Activated CD4-positive, alpha-beta T cell treated with anti-CD3 and anti-CD28 coated beads, Interleukin-2, amount 10 ng/mL, durations not matched to agents 7 days and 5 days (primary cell): Measurements from ENCODE around the gene ORC3. TPM values are rescaled to one million over a fixed set of nuclear protein-coding genes. Genes with fewer than 3 reads are reported as not detected.

Experiments
- CTCF ChIA-PET: fragments of 350-600 bp; sonication (Branson Sonifier 250); formaldehyde crosslinking; loops from one replicate; lab custom pipeline; 2021; ENCODE audit warnings: antibody characterized with exemption; lab: Charles Lee
- POLR2A ChIA-PET: fragments of 350-600 bp; sonication (Branson Sonifier 250); formaldehyde crosslinking; loops from one replicate; lab custom pipeline; 2021; ENCODE audit warnings: antibody characterized with exemption; lab: Charles Lee
- DNase-seq: peaks from one replicate; pipeline ENCODE4 v3.0.0-alpha.2; 2020
- H3K27ac Mint-ChIP-seq: one replicate; pipeline ENCODE4 v1.8.0; 2021; ENCODE audit warnings: mild to moderate bottlenecking, moderate library complexity, mixed read lengths
- H3K27me3 Mint-ChIP-seq: one replicate; pipeline ENCODE4 v1.8.0; 2021; ENCODE audit warnings: mixed read lengths
- H3K36me3 Mint-ChIP-seq: one replicate; pipeline ENCODE4 v1.8.0; 2021; ENCODE audit warnings: low read depth, mixed read lengths
- H3K4me1 Mint-ChIP-seq: one replicate; pipeline ENCODE4 v1.8.0; 2021; ENCODE audit warnings: mixed read lengths
- H3K4me3 Mint-ChIP-seq: one replicate; pipeline ENCODE4 v1.8.0; 2021; ENCODE audit warnings: mild to moderate bottlenecking, moderate library complexity, mixed read lengths
- H3K9me3 Mint-ChIP-seq: one replicate; pipeline ENCODE4 v1.8.0; 2021; ENCODE audit warnings: mixed read lengths
- total RNA-seq, 2 experiments: library from RNA; stranded (reverse); gene quantifications; one replicate each; pipeline ENCODE4 v1.2.3, GENCODE V29; 2021

ORC3 gene
- total RNA-seq: 10 to 100 TPM; 27.1 to 32.5 TPM

- peak; percentile 96 for DNase-seq
- CTCF ChIA-PET: interaction anchor here (0.7 to 1.6 kb wide), 6 partner anchors 22 to 110 kb away, joined by 3 to 5 read pairs (median 4); no protein-coding TSS in a partner anchor
These were observed at the start of gene ORC3, which contains the start of gene RARS2 for GRCh38 chr6:87589693-87590416. TSS of gene ORC3 (plus strand) at chr6:87590135. CDS start at chr6:87590169, 34 bp downstream. TSS of gene RARS2 (minus strand) at chr6:87589987. CDS start at chr6:87589957, 30 bp downstream.

GRCh38 chr6:87540539-87540938 lies 49.4 kb upstream of the ORC3 start:
- ChIA-PET CTCF (interaction anchor here (0.6 kb wide), 2 partner anchors 10 to 20 kb away, joined by 3 read pairs; no protein-coding TSS in a partner anchor), POLR2A (no interaction called here)
- H3K27ac Mint-ChIP-seq: no peak overlapping the region
- H3K4me1 Mint-ChIP-seq: peaks cover 7% of the 10 kb centered on the region
- H3K4me3 Mint-ChIP-seq: no peak overlapping the region
- peaks cover 44% of the 10 kb centered on the region for H3K36me3 Mint-ChIP-seq
- peaks cover 12% of the 10 kb centered on the region for H3K9me3 Mint-ChIP-seq
- DNase-seq: no peak
- H3K27me3 Mint-ChIP-seq: no peaks in the 10 kb centered on the region

More at GRCh38 chr6:87589693-87590416, at the start of gene ORC3, which contains the start of gene RARS2:
- peaks cover 3% of the 10 kb centered on the region for H3K9me3 Mint-ChIP-seq
- POLR2A ChIA-PET: interaction anchor here (0.6 to 1.0 kb wide), 3 partner anchors 110 to 301 kb away, joined by 3 to 7 read pairs (median 3); no protein-coding TSS in a partner anchor
- H3K27ac Mint-ChIP-seq: peak within 1 kb of the TSS; percentile 91
- peaks cover 62% of the 10 kb centered on the region for H3K4me1 Mint-ChIP-seq
- no peaks in the 10 kb centered on the region for H3K27me3 Mint-ChIP-seq
- peaks cover 47% of the 10 kb centered on the region for H3K36me3 Mint-ChIP-seq
- peak within 1 kb of the TSS; percentile 88 for H3K4me3 Mint-ChIP-seq

- no peaks in the 10 kb centered on the region for H3K27me3 Mint-ChIP-seq
- CTCF ChIA-PET: no interaction called here
These were observed 48.9 kb upstream of the ORC3 start for GRCh38 chr6:87541041-87541440.

DNA sequence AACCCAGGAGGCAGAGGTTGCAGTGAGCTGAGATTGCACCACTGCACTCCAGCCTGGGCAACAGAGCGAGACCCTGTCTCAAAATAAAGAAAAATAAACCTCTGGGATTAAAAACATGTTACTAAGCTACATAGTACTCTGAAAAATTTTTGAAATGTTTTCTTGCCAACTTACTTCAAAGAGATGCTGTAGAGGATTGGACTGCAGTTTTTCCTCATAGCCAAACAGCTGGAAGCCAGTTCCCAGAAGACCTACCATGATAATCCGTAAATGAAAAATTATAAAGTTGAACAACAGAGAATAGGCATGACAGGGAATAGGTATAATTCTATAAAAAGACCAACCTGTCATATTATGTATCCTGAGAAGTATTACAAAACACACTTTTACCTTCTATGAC lies 48.2 kb upstream of the ORC3 start:
- H3K4me3 Mint-ChIP-seq: no peak overlapping the region
- ChIA-PET CTCF (no interaction called here), POLR2A (no interaction called here)
- no peaks in the 10 kb centered on the region for H3K27me3 Mint-ChIP-seq
- no peak for DNase-seq
- peaks cover 49% of the 10 kb centered on the region for H3K36me3 Mint-ChIP-seq
- H3K9me3 Mint-ChIP-seq: peaks cover 12% of the 10 kb centered on the region
- no peak overlapping the region for H3K27ac Mint-ChIP-seq
- H3K4me1 Mint-ChIP-seq: peaks cover 7% of the 10 kb centered on the region

More at GRCh38 chr6:87541041-87541440, 48.9 kb upstream of the ORC3 start:
- DNase-seq: no peak
- POLR2A ChIA-PET: no interaction called here
- H3K4me3 Mint-ChIP-seq: no peak overlapping the region
- peaks cover 46% of the 10 kb centered on the region for H3K36me3 Mint-ChIP-seq
- no peak overlapping the region for H3K27ac Mint-ChIP-seq
- H3K9me3 Mint-ChIP-seq: peaks cover 12% of the 10 kb centered on the region
- peaks cover 7% of the 10 kb centered on the region for H3K4me1 Mint-ChIP-seq

GRCh38 chr6:87543696-87544473 lies 46.0 kb upstream of the ORC3 start:
- ChIA-PET POLR2A (no interaction called here), CTCF (interaction anchor here (0.8 to 1.6 kb wide), 4 partner anchors 35 to 154 kb away, joined by 3 to 4 read pairs (median 3); no protein-coding TSS in a partner anchor)
- Mint-ChIP-seq H3K4me3 (no peak overlapping the region), H3K36me3 (peaks cover 55% of the 10 kb centered on the region), H3K9me3 (peaks cover 12% of the 10 kb centered on the region), H3K4me1 (peaks cover 4% of the 10 kb centered on the region), H3K27me3 (no peaks in the 10 kb centered on the region), H3K27ac (no peak overlapping the region)
- DNase-seq: no peak

- DNase-seq: no peak
- Mint-ChIP-seq H3K27me3 (no peaks in the 10 kb centered on the region), H3K36me3 (peaks cover 52% of the 10 kb centered on the region), H3K9me3 (peaks cover 10% of the 10 kb centered on the region), H3K4me1 (peaks cover 2% of the 10 kb centered on the region), H3K27ac (no peak overlapping the region), H3K4me3 (no peak overlapping the region)
- ChIA-PET POLR2A (no interaction called here), CTCF (interaction anchor here (0.6 to 1.0 kb wide), 4 partner anchors 35 to 155 kb away, joined by 3 read pairs; no protein-coding TSS in a partner anchor)
These were observed 45.5 kb upstream of the ORC3 start for GRCh38 chr6:87544474-87544735.

- Mint-ChIP-seq H3K27ac (no peak overlapping the region), H3K4me1 (peaks cover 1% of the 10 kb centered on the region), H3K9me3 (no peaks in the 10 kb centered on the region), H3K36me3 (peaks cover 35% of the 10 kb centered on the region), H3K4me3 (no peak overlapping the region), H3K27me3 (no peaks in the 10 kb centered on the region)
- ChIA-PET POLR2A (no interaction called here), CTCF (interaction anchor here (0.6 kb wide), 2 partner anchors 20 to 48 kb away, joined by 3 to 5 read pairs; no protein-coding TSS in a partner anchor)
- no peak for DNase-seq
These were observed 38.1 kb upstream of the ORC3 start for GRCh38 chr6:87551799-87552198.

GRCh38 chr6:87553159-87553765 lies 36.7 kb upstream of the ORC3 start:
- Mint-ChIP-seq H3K27me3 (no peaks in the 10 kb centered on the region), H3K4me1 (peaks cover 3% of the 10 kb centered on the region), H3K9me3 (no peaks in the 10 kb centered on the region), H3K4me3 (no peak overlapping the region), H3K27ac (no peak overlapping the region), H3K36me3 (peaks cover 39% of the 10 kb centered on the region)
- ChIA-PET CTCF (interaction anchor here (0.6 to 1.0 kb wide), 2 partner anchors 26 to 50 kb away, joined by 3 read pairs; no protein-coding TSS in a partner anchor), POLR2A (no interaction called here)
- no peak for DNase-seq

GRCh38 chr6:87555506-87555905 lies 34.4 kb upstream of the ORC3 start:
- H3K4me3 Mint-ChIP-seq: no peak overlapping the region
- H3K36me3 Mint-ChIP-seq: peaks cover 37% of the 10 kb centered on the region
- POLR2A ChIA-PET: no interaction called here
- H3K9me3 Mint-ChIP-seq: no peaks in the 10 kb centered on the region
- no peaks in the 10 kb centered on the region for H3K27me3 Mint-ChIP-seq
- CTCF ChIA-PET: no interaction called here
- peaks cover 3% of the 10 kb centered on the region for H3K4me1 Mint-ChIP-seq
- DNase-seq: no peak
- H3K27ac Mint-ChIP-seq: no peak overlapping the region

DNA sequence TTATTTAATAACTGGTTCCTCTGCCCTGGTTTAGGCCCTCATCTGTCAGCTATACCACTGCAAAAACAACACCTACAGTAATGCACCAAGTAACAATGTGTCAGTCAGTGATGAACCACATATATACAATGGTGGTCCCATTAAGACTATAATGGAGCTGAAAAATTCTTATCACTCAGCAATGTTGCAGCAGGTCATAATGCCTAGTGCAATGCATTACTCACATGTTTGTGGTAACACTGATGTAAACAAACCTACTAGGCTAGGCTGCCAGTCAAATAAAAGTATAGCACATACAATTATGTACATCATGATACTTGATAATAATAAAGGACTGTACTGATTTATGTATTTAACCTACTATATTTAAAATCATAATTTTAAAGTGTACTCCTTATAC lies 31.5 kb upstream of the ORC3 start:
- no peaks in the 10 kb centered on the region for H3K9me3 Mint-ChIP-seq
- H3K27ac Mint-ChIP-seq: no peak overlapping the region
- H3K36me3 Mint-ChIP-seq: peaks cover 40% of the 10 kb centered on the region
- H3K4me3 Mint-ChIP-seq: no peak overlapping the region
- no peaks in the 10 kb centered on the region for H3K27me3 Mint-ChIP-seq
- POLR2A ChIA-PET: no interaction called here
- CTCF ChIA-PET: interaction anchor here (0.9 kb wide), 1 partner anchor 13 kb away, joined by 4 read pairs; no protein-coding TSS in a partner anchor
- H3K4me1 Mint-ChIP-seq: peaks cover 3% of the 10 kb centered on the region
- no peak for DNase-seq

DNA sequence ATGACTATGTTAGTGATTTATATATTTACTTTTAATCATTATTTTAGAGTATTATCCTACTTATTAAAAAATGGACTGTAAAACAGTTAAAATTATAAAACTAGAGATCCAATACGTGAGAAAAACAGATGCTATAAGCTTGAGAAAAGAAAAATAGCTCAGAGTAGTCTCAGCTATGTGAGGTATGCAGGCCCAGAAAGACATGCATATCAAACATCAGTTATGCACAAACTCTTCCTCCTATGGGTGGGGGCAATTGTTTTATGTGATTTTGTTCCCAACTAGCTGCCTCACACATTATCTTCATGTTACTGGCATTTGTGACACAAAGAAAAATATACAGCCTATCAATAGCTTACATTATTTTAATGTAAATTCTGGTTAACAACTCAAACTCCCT lies 28.9 kb upstream of the ORC3 start:
- H3K4me1 Mint-ChIP-seq: peaks cover 1% of the 10 kb centered on the region

GRCh38 chr6:87572021-87572420 lies 17.9 kb upstream of the ORC3 start:
- ChIA-PET POLR2A (no interaction called here), CTCF (no interaction called here)
- Mint-ChIP-seq H3K27me3 (no peaks in the 10 kb centered on the region), H3K36me3 (peaks cover 37% of the 10 kb centered on the region), H3K9me3 (peaks cover 12% of the 10 kb centered on the region), H3K27ac (no peak overlapping the region), H3K4me3 (no peak overlapping the region), H3K4me1 (peaks cover 34% of the 10 kb centered on the region)
- DNase-seq: no peak

More for the DNA sequence above, 28.9 kb upstream of the ORC3 start:
- DNase-seq: no peak
- H3K4me3 Mint-ChIP-seq: no peak overlapping the region
- H3K27me3 Mint-ChIP-seq: no peaks in the 10 kb centered on the region
- no peak overlapping the region for H3K27ac Mint-ChIP-seq
- H3K9me3 Mint-ChIP-seq: no peaks in the 10 kb centered on the region
- POLR2A ChIA-PET: no interaction called here
- peaks cover 33% of the 10 kb centered on the region for H3K36me3 Mint-ChIP-seq
- CTCF ChIA-PET: interaction anchor here (1.3 kb wide), 1 partner anchor 57 kb away, joined by 3 read pairs; no protein-coding TSS in a partner anchor
